ENCODE results near the gene SSPN. TPM values are rescaled to one million over a fixed set of nuclear protein-coding genes. Genes with fewer than 3 reads are reported as not detected.

Gene SSPN
- total RNA-seq, 1 experiment from 2014 or later, result 3.1 TPM

- intact Hi-C loops (cut with micrococcal nuclease; ENCODE audit: unreplicated experiment), result no loop called here
- TF ChIP-seq CTCF (IDR thresholded peaks at IDR 0.05; ENCODE audit: insufficient read depth in 1 of 2, low read depth in 1 of 2, low read length in 1 of 2, severe bottlenecking in 1 of 2, unreplicated experiment in 1 of 2), result no peak
- peaks cover 25% of the 10 kb centered on the region for H3K4me1 ChIP-seq
- Mint-ChIP-seq H3K4me1 (ENCODE audit: low read depth, unreplicated experiment) (peaks cover 20% of the 10 kb centered on the region), H3K9me3 (ENCODE audit: unreplicated experiment) (no peaks in the 10 kb centered on the region), H3K27me3 (ENCODE audit: insufficient read depth, unreplicated experiment) (no peaks in the 10 kb centered on the region), H3K4me3 (ENCODE audit: unreplicated experiment) (no peak overlapping the region), H3K27ac (ENCODE audit: unreplicated experiment) (no peak overlapping the region), H3K36me3 (ENCODE audit: insufficient read depth, unreplicated experiment) (peaks cover 9% of the 10 kb centered on the region)
- no peak overlapping the region for H3K4me3 ChIP-seq (ENCODE audit: low read depth, low read length)
- CTCF ChIA-PET, result interaction anchor here (0.7 to 1.0 kb wide), 2 partner anchors 12 to 28 kb away, joined by 3 read pairs; no protein-coding TSS in a partner anchor
- no peaks in the 10 kb centered on the region for H3K9me3 ChIP-seq
- DNase-seq, result no peak
- H3K27me3 ChIP-seq (replicated peaks; ENCODE audit: control insufficient read depth, insufficient read depth, low read length), result no peaks in the 10 kb centered on the region
- POLR2A ChIA-PET, result no interaction called here
- no peaks in the 10 kb centered on the region for H3K36me3 ChIP-seq (ENCODE audit: control insufficient read depth, insufficient read depth, low read length)
- BruUV-seq (replicated peaks), result no TSS peak
Measured at GRCh38 chr12:26277506-26278246, 82.3 kb downstream of the SSPN start.

- no peak for TF ChIP-seq CTCF (IDR thresholded peaks at IDR 0.05; ENCODE audit: insufficient read depth in 1 of 2, low read depth in 1 of 2, low read length in 1 of 2, severe bottlenecking in 1 of 2, unreplicated experiment in 1 of 2)
- POLR2A ChIA-PET, result no interaction called here
Measured at GRCh38 chr12:26278266-26278665, 82.9 kb downstream of the SSPN start.

GRCh38 chr12:26278666-26279065 lies 83.3 kb downstream of the SSPN start:
- Histone ChIP-seq H3K27me3 (replicated peaks; ENCODE audit: control insufficient read depth, insufficient read depth, low read length) (no peaks in the 10 kb centered on the region), H3K4me1 (peaks cover 15% of the 10 kb centered on the region), H3K36me3 (ENCODE audit: control insufficient read depth, insufficient read depth, low read length) (no peaks in the 10 kb centered on the region), H3K9me3 (no peaks in the 10 kb centered on the region), H3K4me3 (ENCODE audit: low read depth, low read length) (no peak overlapping the region)
- DNase-seq, result no peak
- no TSS peak for BruUV-seq (replicated peaks)
- POLR2A ChIA-PET, result no interaction called here
- no peak overlapping the region for H3K27ac Mint-ChIP-seq (ENCODE audit: unreplicated experiment)
- CTCF ChIA-PET, result interaction anchor here (1.0 kb wide), 1 partner anchor 11 kb away, joined by 3 read pairs; no protein-coding TSS in a partner anchor
- intact Hi-C loops (cut with micrococcal nuclease; ENCODE audit: unreplicated experiment), result no loop called here
- peaks cover 9% of the 10 kb centered on the region for H3K36me3 Mint-ChIP-seq (ENCODE audit: insufficient read depth, unreplicated experiment)
- no peak for TF ChIP-seq CTCF (IDR thresholded peaks at IDR 0.05; ENCODE audit: insufficient read depth in 1 of 2, low read depth in 1 of 2, low read length in 1 of 2, severe bottlenecking in 1 of 2, unreplicated experiment in 1 of 2)
- H3K9me3 Mint-ChIP-seq (ENCODE audit: unreplicated experiment), result no peaks in the 10 kb centered on the region
- no peak overlapping the region for H3K4me3 Mint-ChIP-seq (ENCODE audit: unreplicated experiment)
- no peaks in the 10 kb centered on the region for H3K27me3 Mint-ChIP-seq (ENCODE audit: insufficient read depth, unreplicated experiment)
- peaks cover 14% of the 10 kb centered on the region for H3K4me1 Mint-ChIP-seq (ENCODE audit: low read depth, unreplicated experiment)

More at GRCh38 chr12:26278266-26278665, 82.9 kb downstream of the SSPN start:
- Histone ChIP-seq H3K9me3 (no peaks in the 10 kb centered on the region), H3K27me3 (replicated peaks; ENCODE audit: control insufficient read depth, insufficient read depth, low read length) (no peaks in the 10 kb centered on the region), H3K36me3 (ENCODE audit: control insufficient read depth, insufficient read depth, low read length) (no peaks in the 10 kb centered on the region), H3K4me1 (peaks cover 19% of the 10 kb centered on the region), H3K4me3 (ENCODE audit: low read depth, low read length) (no peak overlapping the region)
- H3K27ac Mint-ChIP-seq (ENCODE audit: unreplicated experiment), result no peak overlapping the region
- peaks cover 18% of the 10 kb centered on the region for H3K4me1 Mint-ChIP-seq (ENCODE audit: low read depth, unreplicated experiment)
- peaks cover 9% of the 10 kb centered on the region for H3K36me3 Mint-ChIP-seq (ENCODE audit: insufficient read depth, unreplicated experiment)
- no peak overlapping the region for H3K4me3 Mint-ChIP-seq (ENCODE audit: unreplicated experiment)
- intact Hi-C loops (cut with micrococcal nuclease; ENCODE audit: unreplicated experiment), result no loop called here
- no TSS peak for BruUV-seq (replicated peaks)
- no peaks in the 10 kb centered on the region for H3K27me3 Mint-ChIP-seq (ENCODE audit: insufficient read depth, unreplicated experiment)
- no peak for DNase-seq
- H3K9me3 Mint-ChIP-seq (ENCODE audit: unreplicated experiment), result no peaks in the 10 kb centered on the region
- CTCF ChIA-PET, result interaction anchor here (1.0 kb wide), 1 partner anchor 11 kb away, joined by 3 read pairs; no protein-coding TSS in a partner anchor

Data from Caco-2 (cell line).